ENCODE results near the gene SCARF2.
"Not testable (repeated sequence)": the region's sequence is repeated elsewhere in the genome, so short reads cannot be mapped to it uniquely, and the experiment has no call there.

SCARF2 gene

DNA sequence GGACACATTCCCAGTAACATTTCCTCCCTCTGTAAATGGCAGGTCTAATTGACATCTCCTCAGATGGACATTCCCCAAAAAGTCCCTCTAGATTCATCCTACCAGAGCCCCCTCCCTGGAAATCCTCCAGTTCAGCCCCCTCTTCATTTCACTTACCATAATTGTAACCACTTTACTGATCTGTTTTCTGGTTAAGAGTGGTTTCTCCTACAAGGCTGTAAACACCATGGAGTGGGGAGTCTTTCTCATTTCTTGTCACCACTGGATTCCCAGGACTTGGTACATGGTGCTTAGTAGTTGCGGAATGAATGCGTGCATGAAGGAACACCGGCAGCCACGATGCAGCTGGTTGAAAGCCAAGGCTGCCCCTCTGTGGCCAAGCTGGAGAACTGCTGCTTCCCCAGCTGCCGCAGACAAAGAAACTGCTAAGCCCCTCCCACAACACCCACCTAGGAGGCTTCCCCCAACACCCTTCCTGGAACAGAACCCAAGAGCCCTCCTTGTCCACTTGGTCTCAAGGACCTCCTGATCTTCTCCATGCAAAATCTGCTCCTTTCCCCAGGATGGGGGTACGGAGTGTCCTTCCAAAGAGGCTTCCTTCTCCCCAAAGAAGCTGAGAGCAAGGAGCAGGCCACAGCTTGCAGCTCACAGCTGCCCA lies 18.6 kb upstream of the SCARF2 start:
- POLR2A ChIA-PET, result interaction anchor here (0.6 to 1.4 kb wide), 3 partner anchors 19 to 62 kb away, joined by 4 to 8 read pairs (median 4); partner anchors contain the start of gene ZNF74

DNA sequence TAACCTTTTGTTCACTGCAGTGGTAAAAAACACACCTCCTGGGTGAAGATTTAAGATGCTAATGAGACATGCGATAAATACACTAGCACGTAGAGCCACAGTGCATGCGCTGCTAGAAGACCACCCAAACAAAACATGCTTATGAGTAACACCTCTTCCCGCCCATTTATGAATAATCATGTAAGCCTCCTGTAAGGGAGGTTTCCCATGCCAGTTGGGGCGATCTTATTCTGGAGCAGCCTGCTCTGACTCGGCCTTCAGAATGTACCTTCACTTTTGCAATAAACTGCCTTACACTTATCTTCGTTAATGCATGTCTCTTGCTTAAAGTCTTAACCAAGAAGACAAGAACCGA lies 18.1 kb upstream of the SCARF2 start:
- no peak for DNase-seq (ENCODE audit: extremely low spot score)
- TF ChIP-seq FOXA1 (IDR thresholded peaks at IDR 0.05), result no peak
- TF ChIP-seq NFRKB (IDR thresholded peaks at IDR 0.05), result no peak
- no peak for TF ChIP-seq SUZ12 (IDR thresholded peaks at IDR 0.05)
- TF ChIP-seq BHLHE40 (IDR thresholded peaks at IDR 0.05; ENCODE audit: borderline replicate concordance), result no peak
- no peak for TF ChIP-seq ZNF384 (IDR thresholded peaks at IDR 0.05)
- CTCF ChIA-PET, result interaction anchor here (1.3 to 1.5 kb wide), 3 partner anchors 15 to 38 kb away, joined by 4 to 26 read pairs (median 6); no protein-coding TSS in a partner anchor
- POLR2A ChIA-PET, result interaction anchor here (0.9 to 1.4 kb wide), 2 partner anchors 37 to 62 kb away, joined by 4 to 8 read pairs; partner anchors contain the start of gene ZNF74

More for the DNA sequence above, 18.6 kb upstream of the SCARF2 start:
- CTCF ChIA-PET, result interaction anchor here (0.6 to 1.5 kb wide), 6 partner anchors 15 to 38 kb away, joined by 3 to 26 read pairs (median 4); no protein-coding TSS in a partner anchor
- TF ChIP-seq ARNT (IDR thresholded peaks at IDR 0.05) (no peak), FOXK2 (IDR thresholded peaks at IDR 0.05) (no peak), ZNF384 (IDR thresholded peaks at IDR 0.05) (peak; percentile 55; the same call in 1 of the 2 replicates)
- DNase-seq (ENCODE audit: extremely low spot score), result peak; percentile 94

DNA sequence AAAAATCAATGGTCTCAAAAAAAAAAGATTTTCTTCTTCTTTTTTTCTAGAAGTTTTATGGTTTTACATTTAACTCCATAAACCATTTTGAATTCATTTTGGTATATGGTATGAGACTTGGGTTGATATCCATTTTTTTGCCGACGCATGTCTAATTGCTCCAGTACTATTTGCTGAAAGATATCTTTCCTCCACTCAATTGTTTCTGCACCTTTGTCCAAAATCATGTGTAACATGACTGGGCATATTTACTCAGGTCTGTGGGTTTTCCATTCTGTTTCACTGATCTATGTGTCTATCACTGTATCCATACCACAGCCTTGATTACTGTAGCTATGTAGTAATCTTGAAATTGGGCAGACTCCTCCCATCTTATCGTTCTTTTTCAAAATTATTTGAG lies 15.6 kb upstream of the SCARF2 start:
- TF ChIP-seq ARNT (IDR thresholded peaks at IDR 0.05), result no peak
- TF ChIP-seq TARDBP (IDR thresholded peaks at IDR 0.05), result no peak
- no peak for TF ChIP-seq SP1 (IDR thresholded peaks at IDR 0.05)
- TF ChIP-seq L3MBTL2 (conservative IDR thresholded peaks at IDR 0.05), result no peak
- TF ChIP-seq BHLHE40 (IDR thresholded peaks at IDR 0.05; ENCODE audit: borderline replicate concordance), result no peak
- no peak for TF ChIP-seq FOXK2 (IDR thresholded peaks at IDR 0.05)
- no peak for TF ChIP-seq LEF1 (IDR thresholded peaks at IDR 0.05; ENCODE audit: borderline replicate concordance)
- no peak for TF ChIP-seq ELF4 (IDR thresholded peaks at IDR 0.05)
- TF ChIP-seq HDGF (IDR thresholded peaks at IDR 0.05; ENCODE audit: borderline replicate concordance), result no peak
- no peak for TF ChIP-seq FOXM1 (IDR thresholded peaks at IDR 0.05; ENCODE audit: borderline replicate concordance)
- no peak for TF ChIP-seq FOXA1 (IDR thresholded peaks at IDR 0.05)
- ChIA-PET CTCF (interaction anchor here (2.4 kb wide), 1 partner anchor 35 kb away, joined by 6 read pairs; no protein-coding TSS in a partner anchor), POLR2A (no interaction called here)
- DNase-seq (ENCODE audit: extremely low spot score), result no peak

DNA sequence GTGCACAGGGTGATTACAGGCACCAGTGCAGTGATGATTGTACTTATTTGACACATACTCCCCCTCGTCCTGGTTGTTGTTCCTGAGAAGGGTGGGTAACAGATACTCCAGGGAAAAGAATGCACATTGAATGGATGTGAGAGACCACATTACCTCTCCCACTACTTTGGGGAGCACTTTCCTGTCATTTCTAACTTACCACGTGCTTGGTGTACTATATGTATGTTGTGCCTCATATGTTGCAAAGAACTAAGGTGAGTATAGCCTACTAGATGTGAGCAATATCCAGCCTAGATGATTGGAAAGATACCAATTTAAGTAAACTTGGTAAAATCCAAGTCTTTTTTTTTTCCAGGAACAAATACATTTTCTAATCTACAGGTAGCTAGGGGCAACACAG lies 14.3 kb upstream of the SCARF2 start:
- POLR2A ChIA-PET, result no interaction called here
- DNase-seq (ENCODE audit: extremely low spot score), result no peak
- CTCF ChIA-PET, result interaction anchor here (0.6 to 2.4 kb wide), 2 partner anchors 30 to 34 kb away, joined by 3 to 6 read pairs; no protein-coding TSS in a partner anchor
- TF ChIP-seq, protein P1, sequence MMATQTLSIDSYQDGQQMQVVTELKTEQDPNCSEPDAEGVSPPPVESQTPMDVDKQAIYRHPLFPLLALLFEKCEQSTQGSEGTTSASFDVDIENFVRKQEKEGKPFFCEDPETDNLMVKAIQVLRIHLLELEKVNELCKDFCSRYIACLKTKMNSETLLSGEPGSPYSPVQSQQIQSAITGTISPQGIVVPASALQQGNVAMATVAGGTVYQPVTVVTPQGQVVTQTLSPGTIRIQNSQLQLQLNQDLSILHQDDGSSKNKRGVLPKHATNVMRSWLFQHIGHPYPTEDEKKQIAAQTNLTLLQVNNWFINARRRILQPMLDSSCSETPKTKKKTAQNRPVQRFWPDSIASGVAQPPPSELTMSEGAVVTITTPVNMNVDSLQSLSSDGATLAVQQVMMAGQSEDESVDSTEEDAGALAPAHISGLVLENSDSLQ (IDR thresholded peaks at IDR 0.05), result no peak
- TF ChIP-seq NFRKB (IDR thresholded peaks at IDR 0.05) (no peak), FOXK2 (IDR thresholded peaks at IDR 0.05) (no peak)

DNA sequence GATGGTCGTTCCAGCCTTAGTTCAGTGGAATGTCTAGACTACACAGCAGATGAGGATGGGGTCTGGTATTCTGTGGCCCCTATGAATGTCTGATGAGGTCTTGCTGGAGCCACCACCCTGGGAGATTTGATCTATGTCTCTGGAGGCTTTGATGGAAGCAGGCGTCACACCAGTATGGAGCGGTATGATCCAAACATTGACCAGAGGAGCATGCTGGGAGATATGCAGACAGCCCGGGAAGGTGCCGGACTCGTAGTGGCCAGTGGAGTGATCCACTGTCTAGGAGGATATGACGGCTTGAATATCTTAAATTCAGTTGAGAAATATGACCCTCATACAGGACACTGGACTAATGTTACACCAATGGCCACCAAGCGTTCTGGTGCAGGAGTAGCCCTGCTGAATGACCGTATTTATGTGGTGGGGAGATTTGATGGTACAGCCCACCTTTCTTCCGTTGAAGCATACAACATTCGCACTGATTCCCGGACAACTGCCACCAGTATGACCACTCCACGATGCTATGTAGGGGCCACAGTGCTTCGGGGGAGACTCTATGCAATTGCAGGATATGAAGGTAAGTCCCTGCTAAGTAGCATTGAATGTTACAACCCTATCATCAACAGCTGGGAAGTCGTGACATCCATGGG lies 13.6 kb upstream of the SCARF2 start:
- CTCF ChIA-PET, result interaction anchor here (0.6 to 2.4 kb wide), 3 partner anchors 12 to 33 kb away, joined by 3 to 6 read pairs (median 3); no protein-coding TSS in a partner anchor
- DNase-seq (ENCODE audit: extremely low spot score); POLR2A ChIA-PET: not testable (repeated sequence)

DNA sequence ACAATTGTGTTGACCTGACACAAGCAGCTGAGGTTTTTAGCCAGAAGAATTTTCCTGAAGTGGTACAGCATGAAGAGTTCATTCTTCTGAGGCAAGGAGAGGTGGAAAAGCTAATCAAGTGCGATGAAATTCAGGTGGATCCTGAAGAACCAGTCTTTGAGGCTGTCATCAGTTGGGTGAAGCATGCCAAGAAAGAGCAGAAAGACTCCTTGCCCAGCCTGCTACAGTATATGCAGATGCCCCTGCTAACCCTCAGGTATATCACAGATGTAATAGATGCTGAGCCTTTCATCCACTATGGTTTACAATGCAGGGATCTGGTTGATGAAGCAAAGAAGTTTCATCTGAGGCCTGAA lies 12.9 kb upstream of the SCARF2 start:
- ChIA-PET CTCF (interaction anchor here (0.7 kb wide), 1 partner anchor 11 kb away, joined by 3 read pairs; no protein-coding TSS in a partner anchor), POLR2A (no interaction called here)
- DNase-seq (ENCODE audit: extremely low spot score), result no peak
- TF ChIP-seq TARDBP (IDR thresholded peaks at IDR 0.05), result no peak
- no peak for TF ChIP-seq SP1 (IDR thresholded peaks at IDR 0.05)
- no peak for TF ChIP-seq SUZ12 (IDR thresholded peaks at IDR 0.05)
- TF ChIP-seq LEF1 (IDR thresholded peaks at IDR 0.05; ENCODE audit: borderline replicate concordance), result no peak
- TF ChIP-seq FOXM1 (IDR thresholded peaks at IDR 0.05; ENCODE audit: borderline replicate concordance), result no peak
- no peak for TF ChIP-seq ELF4 (IDR thresholded peaks at IDR 0.05)
- TF ChIP-seq BHLHE40 (IDR thresholded peaks at IDR 0.05; ENCODE audit: borderline replicate concordance), result no peak
- TF ChIP-seq CTBP1 (IDR thresholded peaks at IDR 0.05; ENCODE audit: borderline replicate concordance), result no peak
- no peak for TF ChIP-seq ZNF384 (IDR thresholded peaks at IDR 0.05)
- no peak for TF ChIP-seq FOXK2 (IDR thresholded peaks at IDR 0.05)
- TF ChIP-seq, protein P1 (IDR thresholded peaks at IDR 0.05), result no peak
- TF ChIP-seq HDGF (IDR thresholded peaks at IDR 0.05; ENCODE audit: borderline replicate concordance), result no peak
- TF ChIP-seq L3MBTL2 (conservative IDR thresholded peaks at IDR 0.05), result no peak
- no peak for TF ChIP-seq FOXA1 (IDR thresholded peaks at IDR 0.05)
- TF ChIP-seq ARNT (IDR thresholded peaks at IDR 0.05), result no peak
- no peak for TF ChIP-seq NFRKB (IDR thresholded peaks at IDR 0.05)

DNA sequence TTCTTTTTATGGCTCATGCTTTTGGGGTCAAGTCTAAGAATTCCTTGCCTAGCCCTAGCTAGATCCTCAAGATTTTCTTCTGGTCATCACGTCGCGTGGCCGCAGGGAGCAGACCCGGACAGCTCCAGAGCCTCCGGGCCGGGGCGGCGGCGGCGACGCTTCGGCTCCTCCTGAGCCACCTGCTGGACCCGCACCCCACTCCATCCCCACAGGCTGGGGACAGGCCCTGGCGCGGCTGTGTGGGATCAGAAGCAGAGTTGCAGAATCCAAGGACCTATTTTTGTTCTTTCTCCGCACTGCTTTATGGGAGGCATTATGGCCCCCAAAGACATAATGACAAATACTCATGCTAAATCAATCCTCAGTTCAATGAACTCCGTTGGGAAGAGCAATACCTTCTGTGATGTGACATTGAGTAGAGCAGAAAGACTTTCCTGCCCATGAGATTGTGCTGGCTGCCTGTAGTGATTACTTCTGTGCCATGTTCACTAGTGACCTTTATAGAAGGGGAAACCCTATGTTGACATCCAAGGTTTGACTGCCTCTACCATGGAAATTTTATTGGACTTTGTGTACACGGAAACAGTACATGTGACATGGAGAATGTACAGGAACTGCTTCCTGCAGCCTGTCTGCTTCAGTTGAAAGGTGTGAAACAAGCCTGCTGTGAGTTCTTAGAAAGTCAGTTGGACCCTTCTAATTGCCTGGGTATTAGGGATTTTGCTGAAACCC lies 12.4 kb upstream of the SCARF2 start:
- ChIA-PET POLR2A (no interaction called here), CTCF (no interaction called here)
- TF ChIP-seq L3MBTL2 (conservative IDR thresholded peaks at IDR 0.05), result no peak
- TF ChIP-seq CTBP1 (IDR thresholded peaks at IDR 0.05; ENCODE audit: borderline replicate concordance), result no peak
- DNase-seq (ENCODE audit: extremely low spot score), result no peak

All from HEK293T (cell line).